CD8-positive, alpha-beta memory T cell (primary cell): ENCODE data around the gene AGPAT1. TPM values are rescaled to one million over a fixed set of nuclear protein-coding genes. Genes with fewer than 3 reads are reported as not detected.
A peak's percentile ranks its signal among the peaks of the same experiment; 100 is the strongest.

Source experiments
- CTCF ChIA-PET: fragments of 350-600 bp; sonication (Branson Sonifier 250); formaldehyde crosslinking; loops from one replicate; lab custom pipeline; 2021; ENCODE audit warnings: antibody characterized with exemption; lab: Charles Lee
- POLR2A ChIA-PET: fragments of 350-600 bp; sonication (Branson Sonifier 250); formaldehyde crosslinking; loops from one replicate; lab custom pipeline; 2021; ENCODE audit warnings: antibody characterized with exemption; lab: Charles Lee
- DNase-seq, 5 donors: peaks; one replicate each; pipeline versions ENCODE4 v3.0.0 to v3.0.0-alpha.2; 2020 to 2022; ENCODE audit warnings: mixed read lengths in 1 of 5
- H3K27ac ChIP-seq: one replicate; pipeline ENCODE4 v1.7.0; 2013; ENCODE audit warnings: low read depth, mild to moderate bottlenecking, low read length, moderate library complexity
- H3K27me3 ChIP-seq: 2 replicates; pipeline ENCODE4 v1.7.0; 2013; ENCODE audit warnings: low read length, mild to moderate bottlenecking; ENCODE audit not compliant: insufficient read depth, poor library complexity, severe bottlenecking
- H3K36me3 ChIP-seq: 2 replicates; pipeline ENCODE4 v1.7.0; 2013; ENCODE audit warnings: mild to moderate bottlenecking, low read length, moderate library complexity; ENCODE audit not compliant: insufficient read depth
- H3K4me1 ChIP-seq: 2 replicates; pipeline ENCODE4 v1.7.0; 2013; ENCODE audit warnings: mild to moderate bottlenecking, low read length, moderate library complexity; ENCODE audit not compliant: insufficient read depth
- H3K4me3 ChIP-seq: 2 replicates; pipeline ENCODE4 v1.7.0; 2013; ENCODE audit warnings: mild to moderate bottlenecking, low read length
- H3K9me3 ChIP-seq: 2 replicates; pipeline ENCODE4 v1.7.0; 2013; ENCODE audit warnings: mild to moderate bottlenecking, low read length
- H3K27ac Mint-ChIP-seq, 8 donors: one replicate each; pipeline ENCODE4 v1.8.0; 2020 to 2021; ENCODE audit warnings: mixed read lengths in 8 of 8, mild to moderate bottlenecking in 6 of 8, inconsistent platforms in 3 of 8, moderate library complexity in 3 of 8
- H3K27me3 Mint-ChIP-seq, 2 donors: one replicate each; pipeline ENCODE4 v1.8.0; 2020 to 2021; ENCODE audit warnings: mixed read lengths in 2 of 2, mild to moderate bottlenecking in 1 of 2, moderate library complexity in 1 of 2
- H3K36me3 Mint-ChIP-seq, 3 donors: one replicate each; pipeline ENCODE4 v1.8.0; 2020 to 2021; ENCODE audit warnings: mixed read lengths in 3 of 3, inconsistent platforms in 1 of 3, mild to moderate bottlenecking in 1 of 3
- H3K4me1 Mint-ChIP-seq, 3 donors: one replicate each; pipeline ENCODE4 v1.8.0; 2020 to 2021; ENCODE audit warnings: mixed read lengths in 3 of 3, inconsistent platforms in 1 of 3, mild to moderate bottlenecking in 1 of 3
- H3K4me3 Mint-ChIP-seq, 7 donors: one replicate each; pipeline ENCODE4 v1.8.0; 2020 to 2021; ENCODE audit warnings: mixed read lengths in 7 of 7, mild to moderate bottlenecking in 6 of 7, moderate library complexity in 4 of 7, inconsistent platforms in 2 of 7
- H3K9me3 Mint-ChIP-seq, 5 donors: one replicate each; pipeline ENCODE4 v1.8.0; 2020 to 2022; ENCODE audit warnings: mixed read lengths in 5 of 5, mild to moderate bottlenecking in 3 of 5, moderate library complexity in 2 of 5, inconsistent platforms in 1 of 5
- polyA plus RNA-seq: library from polyadenylated mRNA; unstranded; fragments of 300-500 nt; fragmentation: Illumina TruSeq; gene quantifications from one replicate; pipeline ENCODE4 v1.2.3, GENCODE V29; 2021
- total RNA-seq, 2 experiments: library from RNA; stranded (reverse); gene quantifications; one replicate each; pipeline ENCODE4 v1.2.3, GENCODE V29; 2021

Gene AGPAT1
- total and polyA plus RNA-seq, 3 experiments from 2014 or later, result 23.5 to 42.6 (median 42.5) TPM

GRCh38 chr6:32129297-32130088, 46.4 kb downstream of the AGPAT1 start:
- no peaks in the 10 kb centered on the region for H3K9me3 ChIP-seq
- Mint-ChIP-seq H3K4me3 (peak overlapping the region; percentile 86 to 97 (median 93)), H3K27me3 (peaks cover 6 to 7% of the 10 kb centered on the region in 2 donors), H3K4me1 (peaks cover 42 to 50% (median 47%) of the 10 kb centered on the region in 3 donors), H3K27ac (peak overlapping the region; percentile 85 to 97 (median 95)), H3K36me3 (peaks cover 3 to 33% (median 3%) of the 10 kb centered on the region in 3 donors), H3K9me3 (no peaks in the 10 kb centered on the region)
- peaks cover 17% of the 10 kb centered on the region for H3K36me3 ChIP-seq
- peak overlapping the region; percentile 84 for H3K27ac ChIP-seq
- POLR2A ChIA-PET, result interaction anchor here (0.6 to 3.6 kb wide), 6 partner anchors 15 to 843 kb away, joined by 3 to 34 read pairs (median 3); a partner anchor contains a TSS
- peaks cover 30% of the 10 kb centered on the region for H3K4me1 ChIP-seq
- H3K4me3 ChIP-seq, result peak overlapping the region; percentile 97
- H3K27me3 ChIP-seq, result no peaks in the 10 kb centered on the region
- no peak for DNase-seq
- CTCF ChIA-PET, result interaction anchor here (0.8 to 3.1 kb wide), 7 partner anchors 9 to 267 kb away, joined by 3 to 18 read pairs (median 3); partner anchors contain the start of genes NEU1 and PRRT1

- no peaks in the 10 kb centered on the region for H3K27me3 ChIP-seq
- no peaks in the 10 kb centered on the region for H3K9me3 ChIP-seq
- peak overlapping the region; percentile 95 to 100 (median 99) for H3K4me3 Mint-ChIP-seq
- H3K4me1 Mint-ChIP-seq, result peaks cover 47 to 56% (median 53%) of the 10 kb centered on the region in 3 donors
- peak overlapping the region; percentile 97 for H3K4me3 ChIP-seq
- H3K9me3 Mint-ChIP-seq, result no peaks in the 10 kb centered on the region
- peak overlapping the region; percentile 85 to 99 (median 98) for H3K27ac Mint-ChIP-seq
- H3K4me1 ChIP-seq, result peaks cover 30% of the 10 kb centered on the region
- H3K36me3 ChIP-seq, result peaks cover 24% of the 10 kb centered on the region
- ChIA-PET POLR2A (interaction anchor here (0.7 to 3.6 kb wide), 4 partner anchors 62 to 843 kb away, joined by 3 to 34 read pairs (median 6); partner anchors contain the start of gene PBX2), CTCF (interaction anchor here (0.8 to 3.1 kb wide), 7 partner anchors 8 to 66 kb away, joined by 3 to 18 read pairs (median 4); partner anchors contain the start of gene PRRT1)
- H3K27me3 Mint-ChIP-seq, result peaks cover 5% of the 10 kb centered on the region in 2 donors
- peaks cover 3 to 40% (median 7%) of the 10 kb centered on the region in 3 donors for H3K36me3 Mint-ChIP-seq
- DNase-seq, result no peak
- H3K27ac ChIP-seq, result peak overlapping the region; percentile 84
Observed at GRCh38 chr6:32128751-32129296, 47.1 kb downstream of the AGPAT1 start.

GRCh38 chr6:32127717-32128592, 47.9 kb downstream of the AGPAT1 start, which contains the start of gene ATF6B:
ATF6B (minus strand) TSS chr6:32128246; CDS start chr6:32128207, 39 bp downstream.
- DNase-seq, result peak; percentile 95 to 99 (median 96)
- no peaks in the 10 kb centered on the region for H3K9me3 Mint-ChIP-seq
- peak within 1 kb of the TSS; percentile 85 to 99 (median 98) for H3K27ac Mint-ChIP-seq
- peaks cover 3 to 48% (median 9%) of the 10 kb centered on the region in 3 donors for H3K36me3 Mint-ChIP-seq
- no peaks in the 10 kb centered on the region for H3K9me3 ChIP-seq
- peaks cover 2 to 4% of the 10 kb centered on the region in 2 donors for H3K27me3 Mint-ChIP-seq
- H3K4me3 Mint-ChIP-seq, result peak within 1 kb of the TSS; percentile 95 to 100 (median 99)
- peak within 1 kb of the TSS; percentile 97 for H3K4me3 ChIP-seq
- peaks cover 26% of the 10 kb centered on the region for H3K36me3 ChIP-seq
- H3K4me1 ChIP-seq, result peaks cover 30% of the 10 kb centered on the region
- H3K27me3 ChIP-seq, result no peaks in the 10 kb centered on the region
- H3K4me1 Mint-ChIP-seq, result peaks cover 48 to 63% (median 59%) of the 10 kb centered on the region in 3 donors
- ChIA-PET CTCF (interaction anchor here (1.1 to 3.1 kb wide), 4 partner anchors 9 to 68 kb away, joined by 5 to 18 read pairs (median 8); no protein-coding TSS in a partner anchor), POLR2A (interaction anchor here (0.9 to 3.6 kb wide), 6 partner anchors 14 to 891 kb away, joined by 3 to 34 read pairs (median 4); partner anchors contain the start of gene PBX2)
- peak within 1 kb of the TSS; percentile 95 for H3K27ac ChIP-seq

- Mint-ChIP-seq H3K4me3 (peak overlapping the region; percentile 95 to 100 (median 99)), H3K27ac (peak overlapping the region; percentile 85 to 99 (median 98)), H3K4me1 (peaks cover 48 to 63% (median 59%) of the 10 kb centered on the region in 3 donors), H3K27me3 (peaks cover 2 to 3% of the 10 kb centered on the region in 2 donors), H3K36me3 (peaks cover 3 to 51% (median 9%) of the 10 kb centered on the region in 3 donors), H3K9me3 (no peaks in the 10 kb centered on the region)
- no peak for DNase-seq
- Histone ChIP-seq H3K4me1 (peaks cover 30% of the 10 kb centered on the region), H3K36me3 (peaks cover 26% of the 10 kb centered on the region), H3K4me3 (peak overlapping the region; percentile 96), H3K9me3 (no peaks in the 10 kb centered on the region), H3K27me3 (no peaks in the 10 kb centered on the region), H3K27ac (peak overlapping the region; percentile 95)
- POLR2A ChIA-PET, result interaction anchor here (0.9 to 3.6 kb wide), 4 partner anchors 13 to 845 kb away, joined by 3 to 34 read pairs (median 6); no protein-coding TSS in a partner anchor
- CTCF ChIA-PET, result interaction anchor here (1.1 to 1.6 kb wide), 2 partner anchors 27 to 68 kb away, joined by 5 to 6 read pairs; no protein-coding TSS in a partner anchor
Observed at GRCh38 chr6:32127409-32127716, 48.5 kb downstream of the AGPAT1 start.

- Mint-ChIP-seq H3K9me3 (no peaks in the 10 kb centered on the region), H3K4me1 (peaks cover 48 to 66% (median 59%) of the 10 kb centered on the region in 3 donors), H3K36me3 (peaks cover 7 to 56% (median 13%) of the 10 kb centered on the region in 3 donors), H3K27me3 (peaks cover 0 to 2% of the 10 kb centered on the region in 2 donors), H3K27ac (peak overlapping the region; percentile 85 to 99 (median 98)), H3K4me3 (peak overlapping the region; percentile 95 to 100 (median 99))
- Histone ChIP-seq H3K9me3 (no peaks in the 10 kb centered on the region), H3K36me3 (peaks cover 30% of the 10 kb centered on the region), H3K27ac (peak overlapping the region; percentile 95), H3K4me3 (peak overlapping the region; percentile 96), H3K4me1 (peaks cover 30% of the 10 kb centered on the region), H3K27me3 (no peaks in the 10 kb centered on the region)
- ChIA-PET POLR2A (no interaction called here), CTCF (interaction anchor here (1.1 kb wide), 1 partner anchor 69 kb away, joined by 5 read pairs; no protein-coding TSS in a partner anchor)
- no peak for DNase-seq
Observed at GRCh38 chr6:32126880-32127279, 49.0 kb downstream of the AGPAT1 start.

- peaks cover 0 to 2% of the 10 kb centered on the region in 2 donors for H3K27me3 Mint-ChIP-seq
- peaks cover 36 to 60% (median 50%) of the 10 kb centered on the region in 3 donors for H3K4me1 Mint-ChIP-seq
- H3K36me3 ChIP-seq, result peaks cover 55% of the 10 kb centered on the region
- H3K4me1 ChIP-seq, result peaks cover 23% of the 10 kb centered on the region
- no peak overlapping the region for H3K27ac ChIP-seq
- no peak overlapping the region for H3K4me3 Mint-ChIP-seq
- CTCF ChIA-PET, result no interaction called here
- H3K27ac Mint-ChIP-seq, result peak overlapping the region in 2 of 8 donors; percentile 19 to 27
- H3K4me3 ChIP-seq, result no peak overlapping the region
- POLR2A ChIA-PET, result no interaction called here
- H3K27me3 ChIP-seq, result no peaks in the 10 kb centered on the region
- H3K9me3 ChIP-seq, result no peaks in the 10 kb centered on the region
- DNase-seq, result no peak
- H3K36me3 Mint-ChIP-seq, result peaks cover 6 to 82% (median 27%) of the 10 kb centered on the region in 3 donors
- H3K9me3 Mint-ChIP-seq, result no peaks in the 10 kb centered on the region
Observed at GRCh38 chr6:32123681-32124080, 52.2 kb downstream of the AGPAT1 start.
